Left ventricle myocardium superior (tissue), 1 donor: ENCODE measurements around the gene ACTR1B. TPM values are rescaled to one million over a fixed set of nuclear protein-coding genes. Genes with fewer than 3 reads are reported as not detected.
"Not testable (repeated sequence)": the region's sequence is repeated elsewhere in the genome, so short reads cannot be mapped to it uniquely, and the experiment has no call there.

Experiments
- ATAC-seq: fragments of 200-7000 bp; cut with Tn5 transposase; one replicate; pipeline ENCODE4 v1.9.1; 2020; ENCODE audit warnings: mild to moderate bottlenecking, moderate library complexity
- DNase-seq: peaks from one replicate; pipeline ENCODE4 v3.0.0-alpha.2; 2020
- intact Hi-C: fragments of 100-400 bp; cut with micrococcal nuclease; formaldehyde crosslinking; loops from one replicate; pipeline ENCODE4 v1.11.0; 2022
- total RNA-seq: library from RNA; stranded (reverse); fragmentation: NEBNext Ultra II Directional; extraction: Animal tissue kit (Norgen Biotek cat#: 25700); gene quantifications from one replicate; pipeline ENCODE4 v1.2.1, GENCODE V29; 2021
- donor health status: DM: no; HTN: yes; CAD: no; lungs with severe emphysema.

Gene ACTR1B
- total RNA-seq, 1 donor from 2014 or later: 60.1 TPM

DNA sequence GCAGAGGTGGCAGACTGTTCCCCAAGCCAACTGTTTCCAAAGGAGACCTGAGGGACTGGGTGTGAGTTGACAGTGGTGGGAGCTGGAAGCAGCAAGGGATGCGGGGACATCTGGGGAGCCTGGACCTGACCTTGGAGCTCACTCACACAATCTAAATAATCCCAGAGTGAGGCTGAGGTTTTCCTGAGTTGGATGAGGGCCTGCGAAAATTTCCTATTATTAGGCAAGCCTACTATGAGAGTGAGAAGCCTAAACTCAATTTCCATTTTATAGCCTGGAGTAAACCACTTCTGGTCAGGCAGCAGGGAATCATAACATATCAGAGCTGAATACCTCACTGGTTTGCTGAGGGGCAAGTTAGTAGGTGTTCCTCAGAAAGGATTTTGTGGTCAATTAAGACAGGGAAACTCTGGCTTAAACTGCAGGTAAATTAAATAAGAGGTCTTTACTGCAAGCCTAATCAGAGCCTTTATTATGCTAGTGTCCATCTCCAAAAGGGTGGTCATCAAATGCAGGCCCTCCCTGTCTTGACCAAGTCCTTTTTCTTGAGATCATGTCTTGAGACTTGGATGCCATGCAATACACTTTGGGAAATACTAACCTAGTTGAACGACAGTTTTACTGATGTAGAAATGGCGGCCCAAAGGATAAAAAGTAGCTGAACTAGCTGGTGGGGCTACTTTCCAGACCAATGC, 19.7 kb downstream of the ACTR1B start:
- no peak for ATAC-seq

DNA sequence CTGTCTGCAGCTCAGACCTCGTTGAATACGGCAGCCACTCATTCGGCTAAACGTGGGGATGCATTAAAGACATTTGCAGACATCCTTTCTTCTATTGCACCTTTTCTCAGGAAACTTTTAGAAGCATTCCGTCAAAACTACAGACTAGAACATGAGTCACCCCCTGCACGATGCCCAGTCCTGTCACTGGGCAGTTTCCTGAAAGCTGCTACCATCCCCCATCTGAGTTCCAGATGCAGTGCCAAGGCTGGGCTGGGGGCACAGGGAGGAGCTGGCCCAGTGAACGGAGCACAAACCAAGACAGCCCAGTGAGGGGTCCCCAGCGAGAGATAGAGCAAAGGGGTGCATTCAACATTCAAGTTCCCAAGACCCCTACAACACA, 37.8 kb downstream of the ACTR1B start:
- intact Hi-C loops, DNase-seq, ATAC-seq: not testable (repeated sequence)

More for the DNA sequence above, 19.7 kb downstream of the ACTR1B start:
- intact Hi-C loops: no loop called here
- DNase-seq: no peak

DNA sequence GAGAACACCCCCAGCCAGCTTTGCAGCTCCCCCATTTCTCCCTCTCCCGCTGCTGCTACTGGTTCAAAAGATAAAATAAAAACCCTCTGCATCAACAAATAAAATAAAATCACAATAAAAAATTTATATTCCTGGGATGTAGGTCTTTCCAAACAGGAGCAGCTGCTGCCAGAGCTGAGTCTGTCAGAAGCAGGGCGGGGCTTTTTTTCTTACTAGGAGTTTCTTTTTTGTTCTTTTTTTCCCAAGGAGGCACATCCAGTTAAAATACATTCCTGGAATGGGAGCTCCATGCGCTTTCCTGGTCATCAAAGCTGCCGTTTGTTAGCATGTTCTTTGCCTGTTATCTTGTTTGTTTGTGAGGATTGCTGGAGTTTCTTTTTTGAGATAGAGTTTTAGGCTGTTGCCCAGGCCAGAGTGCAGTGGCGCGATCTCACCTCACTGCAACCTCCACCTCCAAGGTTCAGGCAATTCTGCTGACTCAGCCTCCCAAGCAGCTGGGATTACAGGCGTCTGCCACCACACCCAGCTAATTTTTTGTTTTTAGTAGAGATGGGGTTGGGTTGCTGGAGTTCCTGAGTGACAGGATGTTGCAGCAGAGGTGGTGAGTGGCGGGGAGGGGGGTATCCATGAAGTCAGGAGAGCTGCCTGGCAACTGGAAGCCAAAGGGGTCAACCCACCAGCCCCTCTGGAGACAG, 38.3 kb downstream of the ACTR1B start:
- ATAC-seq, DNase-seq, intact Hi-C loops: not testable (repeated sequence)

DNA sequence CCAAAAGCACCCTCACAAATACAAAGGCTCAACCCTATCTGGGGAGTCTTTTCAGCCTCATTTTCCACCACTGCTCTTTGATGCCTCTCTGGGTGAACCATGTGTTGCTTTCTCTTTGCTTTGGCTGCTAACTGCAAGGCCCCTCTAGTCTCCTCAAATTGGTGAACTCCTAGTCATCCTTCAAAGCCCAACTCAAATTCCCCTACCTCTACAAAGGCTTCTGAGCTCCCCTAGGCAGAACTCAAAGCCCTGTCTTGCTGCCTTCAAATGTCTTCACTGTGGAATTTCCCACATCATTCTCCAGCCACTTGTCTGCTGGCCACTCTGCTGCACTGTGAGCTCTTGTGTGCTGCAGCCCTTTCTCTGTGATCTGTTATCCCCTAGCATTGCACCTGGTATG, 40.9 kb downstream of the ACTR1B start:
- DNase-seq, intact Hi-C loops, ATAC-seq: not testable (repeated sequence)

DNA sequence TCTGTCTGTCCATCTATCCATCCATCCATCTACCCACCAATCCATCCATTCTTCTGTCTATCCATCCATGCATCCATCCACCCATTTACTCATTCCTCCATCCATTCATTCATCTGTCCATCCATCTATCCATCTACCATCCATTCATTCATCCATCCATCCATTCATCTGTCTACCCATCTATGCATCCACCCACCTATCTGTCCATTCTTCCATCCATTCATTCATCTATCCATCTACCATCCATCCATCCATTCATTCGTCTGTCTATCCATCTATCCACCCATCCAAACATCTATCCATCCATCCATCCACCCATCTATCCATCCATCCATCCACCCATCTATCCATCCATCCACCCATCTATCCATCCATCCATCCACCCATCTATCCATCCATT, 43.4 kb downstream of the ACTR1B start:
- DNase-seq, ATAC-seq, intact Hi-C loops: not testable (repeated sequence)

DNA sequence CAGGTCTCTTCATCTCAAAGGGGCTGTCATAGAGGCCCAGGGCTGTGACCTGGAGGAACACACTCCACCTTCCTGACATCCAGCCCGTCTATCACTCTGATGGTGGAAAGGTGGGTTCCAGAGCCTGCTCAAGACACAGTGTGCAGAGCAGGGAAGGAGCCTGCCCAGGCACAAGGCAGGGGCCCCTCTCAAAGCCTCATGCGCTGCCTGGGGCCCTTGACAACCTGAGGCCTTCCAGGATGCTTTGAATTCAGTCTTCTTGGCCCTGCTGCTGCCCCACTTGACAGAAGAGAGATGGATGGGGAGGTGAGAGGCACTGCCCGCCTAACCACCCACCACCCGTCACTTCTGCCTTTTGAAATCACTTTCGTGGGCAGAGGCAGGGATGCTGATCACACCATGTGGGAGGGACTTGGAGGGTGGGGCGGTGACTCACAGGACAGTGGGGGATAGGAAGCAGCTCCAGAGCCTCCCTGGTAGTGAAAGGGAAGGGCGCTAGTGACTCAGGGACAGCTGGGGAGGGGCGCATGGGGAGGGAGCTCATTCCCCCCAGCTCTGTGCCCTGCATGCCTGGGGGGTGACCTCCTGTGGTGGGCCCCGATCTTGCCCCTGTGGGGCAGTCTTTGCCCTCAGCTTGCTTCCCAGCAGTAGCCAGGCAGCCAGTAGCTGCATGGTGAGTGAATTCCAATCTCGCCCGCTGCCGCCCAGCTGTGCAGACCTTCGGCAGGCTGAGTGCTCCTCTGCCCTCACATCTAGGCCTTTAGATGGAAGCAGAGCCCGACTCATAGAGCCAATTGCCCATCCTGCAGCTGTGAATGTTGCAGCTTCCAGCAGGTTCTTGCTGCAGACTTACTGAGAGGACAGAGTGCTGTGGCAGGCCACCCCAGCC, 44.7 kb downstream of the ACTR1B start:
- intact Hi-C loops, ATAC-seq, DNase-seq: not testable (repeated sequence)

DNA sequence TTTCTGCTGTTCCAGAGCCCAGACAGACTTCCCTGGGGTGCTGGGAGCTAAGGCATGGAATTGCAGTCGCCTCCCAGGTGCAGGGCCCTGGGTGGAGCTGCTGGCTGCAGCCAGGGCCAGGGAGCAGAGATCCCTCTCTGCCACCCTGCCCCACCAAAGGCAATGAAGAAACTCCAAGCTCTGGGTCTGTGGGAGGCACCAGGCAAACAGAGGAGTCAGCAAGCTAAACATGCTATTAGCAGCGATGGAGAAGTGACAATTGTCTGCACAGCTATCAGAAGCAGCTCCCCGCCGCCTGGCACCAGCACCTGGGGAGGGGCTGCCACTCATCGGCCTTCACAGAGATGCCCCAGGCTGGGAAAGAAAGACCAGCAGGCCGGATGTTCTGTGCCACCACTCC, 45.9 kb downstream of the ACTR1B start:
- ATAC-seq: no peak
- DNase-seq: no peak
- intact Hi-C loops: no loop called here

DNA sequence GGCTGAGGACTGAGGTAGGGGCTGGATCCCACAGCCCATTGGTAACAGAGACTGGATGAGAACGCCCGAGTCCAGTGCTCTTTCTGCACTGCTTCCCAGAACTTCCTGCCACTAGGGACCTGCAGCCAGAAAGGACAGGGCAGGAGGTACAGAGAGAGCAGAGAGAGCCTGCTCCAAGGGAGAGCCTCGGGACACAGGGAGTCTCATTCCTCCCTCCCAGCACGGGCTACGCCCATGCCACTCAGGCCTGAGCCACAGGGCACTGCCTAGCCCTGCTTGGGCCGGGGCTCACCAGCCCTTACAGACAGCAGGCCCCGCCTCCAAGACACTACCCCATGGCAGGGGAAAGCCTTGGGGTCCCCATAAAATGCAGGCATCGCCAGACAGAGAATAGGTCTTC, 48.1 kb downstream of the ACTR1B start:
- DNase-seq, intact Hi-C loops: not testable (repeated sequence)
- peak; percentile 24 for ATAC-seq

DNA sequence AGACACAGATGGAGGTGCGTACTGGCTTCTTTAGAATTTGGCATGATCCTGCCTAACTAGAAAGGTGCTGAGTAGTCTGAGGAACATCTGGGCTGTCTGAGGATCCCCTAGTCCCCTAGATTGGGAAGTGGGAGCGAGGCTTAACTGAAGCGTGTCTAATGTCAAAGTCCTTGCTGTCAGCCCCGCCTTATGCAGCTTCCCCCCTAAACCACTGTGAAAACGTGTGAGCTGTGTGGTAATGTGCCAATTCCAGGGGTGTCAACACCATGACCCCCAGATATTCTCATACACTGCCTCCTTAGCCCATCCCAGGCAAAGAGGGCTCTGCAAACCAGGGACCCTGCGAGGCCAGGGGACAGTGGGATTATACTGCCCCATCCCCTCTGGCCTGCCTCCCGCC, 51.9 kb downstream of the ACTR1B start:
- intact Hi-C loops, ATAC-seq, DNase-seq: not testable (repeated sequence)

DNA sequence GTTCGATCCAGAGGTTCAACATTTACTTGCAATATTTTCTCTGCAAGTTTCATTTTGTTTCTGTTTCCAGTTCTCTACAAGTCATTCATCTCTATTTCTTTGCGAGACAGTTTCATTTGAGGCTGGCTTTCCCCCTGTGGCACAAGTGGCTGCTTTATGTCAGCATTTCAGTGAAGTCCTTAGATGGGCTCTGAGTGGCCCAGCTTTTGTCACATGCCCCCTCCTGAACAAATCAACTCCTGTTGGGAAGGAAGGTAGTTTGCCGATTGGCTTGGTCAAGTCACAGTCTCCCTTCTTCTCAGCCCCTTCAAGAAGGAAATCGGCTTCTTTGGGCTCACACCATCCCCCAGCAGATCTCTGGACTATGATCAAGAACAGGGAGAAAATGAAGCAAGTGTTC, 55.1 kb downstream of the ACTR1B start:
- DNase-seq, intact Hi-C loops, ATAC-seq: not testable (repeated sequence)

Other genes starting within 250 kb of the ACTR1B start
- gene ANKRD36B, start 74.2 kb downstream of the ACTR1B start, total RNA-seq: 3.3 TPM
- gene COX5B, start 18.0 kb downstream of the ACTR1B start, total RNA-seq: 1,390 TPM
- gene C2orf92, start 5.7 kb upstream of the ACTR1B start, total RNA-seq: 2.3 TPM
- 1.7 TPM for gene ZAP70, start 49.5 kb upstream of the ACTR1B start, total RNA-seq